GM21529 (cell line): Measurements from ENCODE around the gene PRR15L.
"Not testable (repeated sequence)": the region's sequence is repeated elsewhere in the genome, so short reads cannot be mapped to it uniquely, and the experiment has no call there.

Experiments
- ATAC-seq: cut with Tn5 transposase; IDR thresholded peaks from one replicate; pipeline ENCODE4 v1.9.1; 2021; ENCODE audit not compliant: unreplicated experiment

The PRR15L gene

GRCh38 chr17:47989159-47989558 lies 31.5 kb upstream of the PRR15L start:
- ATAC-seq = no peak

GRCh38 chr17:47988445-47988844 lies 30.8 kb upstream of the PRR15L start:
- not testable (repeated sequence) for ATAC-seq

GRCh38 chr17:47987240-47987835 lies 29.7 kb upstream of the PRR15L start:
- no peak for ATAC-seq

GRCh38 chr17:47986520-47986919 lies 28.8 kb upstream of the PRR15L start:
- ATAC-seq = no peak

- no peak for ATAC-seq
These were observed 26.0 kb upstream of the PRR15L start for GRCh38 chr17:47983492-47984223.

GRCh38 chr17:47982645-47983390 lies 25.1 kb upstream of the PRR15L start:
- no peak for ATAC-seq

GRCh38 chr17:47982091-47982617 lies 24.5 kb upstream of the PRR15L start:
- ATAC-seq = no peak

- ATAC-seq = no peak
These were observed 23.8 kb upstream of the PRR15L start for GRCh38 chr17:47981462-47981861.

- no peak for ATAC-seq
These were observed 22.9 kb upstream of the PRR15L start for GRCh38 chr17:47980541-47980940.

GRCh38 chr17:47978324-47978723 lies 20.6 kb upstream of the PRR15L start:
- ATAC-seq = no peak

GRCh38 chr17:47975823-47976205 lies 18.1 kb upstream of the PRR15L start:
- no peak for ATAC-seq

GRCh38 chr17:47975189-47975822 lies 17.6 kb upstream of the PRR15L start:
- ATAC-seq = no peak

- ATAC-seq = no peak
These were observed 15.9 kb upstream of the PRR15L start for GRCh38 chr17:47973541-47973940.

GRCh38 chr17:47970725-47971499 lies 13.2 kb upstream of the PRR15L start, which contains the start of gene CDK5RAP3:
Gene CDK5RAP3 (plus strand): TSS chr17:47971113. CDS start chr17:47971147, 34 bp downstream.
- peak; percentile 94 for ATAC-seq

GRCh38 chr17:47969930-47970724 lies 12.4 kb upstream of the PRR15L start:
- no peak for ATAC-seq

- ATAC-seq = no peak
These were observed 11.2 kb upstream of the PRR15L start for GRCh38 chr17:47968836-47969235.

- no peak for ATAC-seq
These were observed 10.0 kb upstream of the PRR15L start for GRCh38 chr17:47967607-47968252.

- no peak for ATAC-seq
These were observed 8.4 kb upstream of the PRR15L start for GRCh38 chr17:47966079-47966519.

- no peak for ATAC-seq
These were observed 7.2 kb upstream of the PRR15L start for GRCh38 chr17:47964856-47965255.
